T-cell (primary cell): ENCODE measurements around the gene TEX48. TPM values are rescaled to one million over a fixed set of nuclear protein-coding genes. Genes with fewer than 3 reads are reported as not detected.

Experiments used
- ATAC-seq, 4 experiments: fragments of 200-7000 bp in 3 of 4; fragments of 150-1000 bp in 1 of 4; cut with Tn5 transposase; replicated peaks in 1 of 4; 1 replicate in 3 of 4; 2 replicates in 1 of 4; pipeline ENCODE4 v1.10.0; 2021; ENCODE audit warnings: moderate library complexity in 3 of 4, mild to moderate bottlenecking in 2 of 4, moderate number of reproducible peaks in 1 of 4
- CTCF ChIA-PET, 2 donors: fragments of 300-600 bp; sonication (Branson Sonifier 250); formaldehyde crosslinking; loops; one replicate each; lab custom pipeline; 2022; ENCODE audit warnings: antibody characterized with exemption in 2 of 2; lab: Charles Lee
- POLR2A ChIA-PET, 2 donors: fragments of 300-600 bp; sonication (Branson Sonifier 250); formaldehyde crosslinking; loops; one replicate each; lab custom pipeline; 2022; ENCODE audit warnings: antibody characterized with exemption in 2 of 2; lab: Charles Lee
- DNase-seq, 35 experiments: peaks; one replicate each; pipeline versions ENCODE4 v3.0.0 to v3.0.0-alpha.2; 2013 to 2023
- H3K27ac ChIP-seq: one replicate; pipeline ENCODE4 v1.5.1; 2013; ENCODE audit warnings: low read length
- H3K27me3 ChIP-seq, 2 experiments: replicated peaks in 1 of 2; 1 replicate in 1 of 2; 2 replicates in 1 of 2; pipeline versions ENCODE4 v1.6.1 to v1.7.0; 2013; ENCODE audit warnings: low read length in 1 of 2, mixed read lengths in 1 of 2; ENCODE audit not compliant: control insufficient read depth in 2 of 2, insufficient read depth in 2 of 2; ENCODE audit errors: extremely low read depth in 1 of 2
- H3K36me3 ChIP-seq, 2 donors: 1 replicate in 1 of 2; 2 replicates in 1 of 2; pipeline versions ENCODE4 v1.6.1 to v1.7.0; 2013; ENCODE audit warnings: low read length in 1 of 2; ENCODE audit not compliant: control insufficient read depth in 2 of 2, insufficient read depth in 1 of 2; ENCODE audit errors: extremely low read depth in 1 of 2
- H3K4me1 ChIP-seq, 2 experiments: 1 replicate in 1 of 2; 2 replicates in 1 of 2; pipeline versions ENCODE4 v1.6.1 to v1.7.0; 2013; ENCODE audit warnings: low read length in 2 of 2, mixed read lengths in 1 of 2; ENCODE audit not compliant: insufficient read depth in 2 of 2, control insufficient read depth in 1 of 2; ENCODE audit errors: extremely low read depth in 1 of 2
- H3K4me3 ChIP-seq, 2 donors: 1 replicate in 1 of 2; 2 replicates in 1 of 2; pipeline versions ENCODE4 v1.5.1 to v1.7.0; 2013; ENCODE audit warnings: mild to moderate bottlenecking in 2 of 2, low read length in 1 of 2, moderate library complexity in 1 of 2; ENCODE audit not compliant: control insufficient read depth in 1 of 2; ENCODE audit errors: extremely low read depth in 1 of 2
- H3K9me3 ChIP-seq: 2 replicates; pipeline ENCODE4 v1.7.0; 2013
- H3K27ac Mint-ChIP-seq, 2 donors: one replicate each; pipeline ENCODE4 v1.8.0; 2020 to 2021; ENCODE audit warnings: mild to moderate bottlenecking in 2 of 2, mixed read lengths in 2 of 2
- H3K27me3 Mint-ChIP-seq, 2 donors: one replicate each; pipeline ENCODE4 v1.8.0; 2021 to 2022; ENCODE audit warnings: mixed read lengths in 2 of 2
- H3K36me3 Mint-ChIP-seq: one replicate; pipeline ENCODE4 v1.8.0; 2021; ENCODE audit warnings: mixed read lengths
- H3K4me1 Mint-ChIP-seq, 3 donors: one replicate each; pipeline ENCODE4 v1.8.0; 2020 to 2022; ENCODE audit warnings: mixed read lengths in 3 of 3, mild to moderate bottlenecking in 1 of 3
- H3K4me3 Mint-ChIP-seq, 3 donors: one replicate each; pipeline ENCODE4 v1.8.0; 2020 to 2022; ENCODE audit warnings: mild to moderate bottlenecking in 3 of 3, mixed read lengths in 3 of 3, moderate library complexity in 3 of 3
- H3K9me3 Mint-ChIP-seq, 3 donors: one replicate each; pipeline ENCODE4 v1.8.0; 2020 to 2022; ENCODE audit warnings: mixed read lengths in 3 of 3
- WGBS: methylation state at CpG from one replicate; pipeline ENCODE4 v1.1.5; 2013; ENCODE audit warnings: missing lambda C conversion rate; ENCODE audit not compliant: insufficient coverage; 5-methylcytosine and 5-hydroxymethylcytosine counted together
- total RNA-seq, 35 experiments: library from RNA in 6 of 35; stranded (reverse) in 6 of 35; fragments of 120-200 nt in 1 of 35; gene quantifications; one replicate each; pipeline versions ENCODE4 v1.2.1 to v1.2.4 and lab custom pipeline; 2013 to 2026

Gene TEX48
- total RNA-seq, 5 donors from 2014 or later (not counting 1 experiment from before 2014, with no cell fraction given) = 0.51 TPM; not detected in 4

DNA sequence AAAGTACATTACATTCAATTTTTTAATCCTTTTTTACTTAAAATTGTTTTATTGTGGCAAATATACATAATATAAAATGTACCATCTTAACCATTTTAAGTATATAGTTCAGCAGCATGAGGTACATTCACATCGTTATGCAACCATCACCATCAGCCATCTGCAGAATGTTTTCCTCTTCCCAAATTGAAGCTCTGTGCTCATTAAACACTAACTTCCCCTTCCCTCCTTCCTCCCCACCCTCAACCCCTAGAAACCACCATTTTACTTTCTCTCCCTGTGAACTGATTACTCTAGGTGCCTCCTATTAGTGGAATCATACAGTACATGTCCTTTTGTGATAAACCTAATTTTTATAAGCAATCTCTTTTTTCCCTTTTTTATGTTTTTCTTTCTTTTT, 40.0 kb downstream of the TEX48 start:
- H3K27me3 Mint-ChIP-seq = no peaks in the 10 kb centered on the region
- H3K36me3 ChIP-seq = peaks cover 12 to 45% of the 10 kb centered on the region in 2 donors
- no CpG with 5 or more reads among the region's 1 CpG for WGBS
- peak overlapping the region; percentile 12 to 23 for H3K27ac Mint-ChIP-seq
- no peak for ATAC-seq
- H3K27me3 ChIP-seq = no peaks in the 10 kb centered on the region
- ChIA-PET CTCF (interaction anchor here in 1 of 2 donors (2.0 kb wide), 1 partner anchor 11 kb away, joined by 5 read pairs; no protein-coding TSS in a partner anchor), POLR2A (no interaction called here)
- H3K36me3 Mint-ChIP-seq = peaks cover 64% of the 10 kb centered on the region
- H3K4me3 ChIP-seq = no peak overlapping the region
- no peaks in the 10 kb centered on the region for H3K9me3 ChIP-seq
- H3K4me1 Mint-ChIP-seq = no peaks in the 10 kb centered on the region
- H3K9me3 Mint-ChIP-seq = no peaks in the 10 kb centered on the region
- no peaks in the 10 kb centered on the region for H3K4me1 ChIP-seq
- no peak for DNase-seq
- H3K4me3 Mint-ChIP-seq = no peak overlapping the region
- no peak overlapping the region for H3K27ac ChIP-seq

DNA sequence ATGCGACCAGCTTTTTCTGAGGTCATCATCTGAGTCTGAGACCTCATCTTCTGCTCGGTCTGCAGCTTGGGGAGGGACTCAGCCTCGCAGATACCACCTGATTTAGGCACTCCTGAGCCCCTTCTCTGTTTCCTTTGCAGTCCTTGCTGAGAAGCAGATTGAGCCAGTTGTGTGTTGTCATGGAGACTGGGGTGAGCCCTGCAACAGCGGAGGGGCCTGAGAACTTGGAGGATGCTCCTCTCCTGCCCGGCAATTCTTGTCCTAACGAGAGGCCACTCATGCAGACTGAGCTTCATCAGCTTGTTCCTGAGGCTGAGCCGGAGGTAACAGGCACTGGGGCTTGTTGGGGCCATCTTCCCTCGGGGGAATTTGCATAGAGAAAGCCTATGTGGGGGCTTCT, 43.6 kb downstream of the TEX48 start:
- ChIA-PET POLR2A (no interaction called here), CTCF (interaction anchor here in 1 of 2 donors (1.0 kb wide), 1 partner anchor 187 kb away, joined by 4 read pairs; no protein-coding TSS in a partner anchor)
- Mint-ChIP-seq H3K9me3 (no peaks in the 10 kb centered on the region), H3K4me3 (no peak overlapping the region), H3K36me3 (peaks cover 58% of the 10 kb centered on the region), H3K27ac (peak overlapping the region in 1 of 2 donors; percentile 11), H3K27me3 (no peaks in the 10 kb centered on the region), H3K4me1 (no peaks in the 10 kb centered on the region)
- Histone ChIP-seq H3K4me1 (no peaks in the 10 kb centered on the region), H3K36me3 (peaks cover 9 to 37% of the 10 kb centered on the region in 2 donors), H3K27me3 (no peaks in the 10 kb centered on the region), H3K27ac (no peak overlapping the region), H3K4me3 (no peak overlapping the region), H3K9me3 (no peaks in the 10 kb centered on the region)
- ATAC-seq (no peak), DNase-seq (no peak)
- 97% methylated on average over 6 of the region's 8 CpGs for WGBS

DNA sequence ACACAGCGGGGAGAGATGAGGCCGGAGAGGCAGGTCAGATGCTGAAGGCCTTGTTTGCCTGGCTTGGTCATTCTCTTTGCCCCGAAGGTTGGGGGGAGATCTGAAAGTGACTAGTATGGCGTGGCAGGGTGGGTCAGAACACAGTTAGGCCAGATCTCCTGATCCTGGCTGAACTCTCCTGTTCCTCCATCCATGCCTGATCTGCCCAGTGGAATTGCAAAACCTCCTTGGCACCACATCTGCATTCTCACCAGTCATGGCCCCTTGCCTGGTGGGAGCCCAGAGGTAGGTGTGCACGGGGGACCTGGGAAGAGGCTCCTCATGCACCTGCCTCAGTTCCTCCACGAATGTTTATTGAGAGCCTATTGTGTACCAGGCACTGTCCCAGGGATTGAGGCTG, 47.6 kb downstream of the TEX48 start:
- H3K36me3 ChIP-seq = peaks cover 16 to 49% of the 10 kb centered on the region in 2 donors
- Mint-ChIP-seq H3K36me3 (peaks cover 70% of the 10 kb centered on the region), H3K27me3 (no peaks in the 10 kb centered on the region), H3K4me1 (no peaks in the 10 kb centered on the region), H3K4me3 (no peak overlapping the region), H3K9me3 (no peaks in the 10 kb centered on the region), H3K27ac (no peak overlapping the region)
- POLR2A ChIA-PET = no interaction called here
- CTCF ChIA-PET = no interaction called here
- no peaks in the 10 kb centered on the region for H3K9me3 ChIP-seq
- no peak overlapping the region for H3K4me3 ChIP-seq
- H3K27me3 ChIP-seq = no peaks in the 10 kb centered on the region
- DNase-seq (no peak), ATAC-seq (no peak)
- no peaks in the 10 kb centered on the region for H3K4me1 ChIP-seq
- H3K27ac ChIP-seq = no peak overlapping the region
- 98% methylated on average over 4 of the region's 6 CpGs for WGBS

DNA sequence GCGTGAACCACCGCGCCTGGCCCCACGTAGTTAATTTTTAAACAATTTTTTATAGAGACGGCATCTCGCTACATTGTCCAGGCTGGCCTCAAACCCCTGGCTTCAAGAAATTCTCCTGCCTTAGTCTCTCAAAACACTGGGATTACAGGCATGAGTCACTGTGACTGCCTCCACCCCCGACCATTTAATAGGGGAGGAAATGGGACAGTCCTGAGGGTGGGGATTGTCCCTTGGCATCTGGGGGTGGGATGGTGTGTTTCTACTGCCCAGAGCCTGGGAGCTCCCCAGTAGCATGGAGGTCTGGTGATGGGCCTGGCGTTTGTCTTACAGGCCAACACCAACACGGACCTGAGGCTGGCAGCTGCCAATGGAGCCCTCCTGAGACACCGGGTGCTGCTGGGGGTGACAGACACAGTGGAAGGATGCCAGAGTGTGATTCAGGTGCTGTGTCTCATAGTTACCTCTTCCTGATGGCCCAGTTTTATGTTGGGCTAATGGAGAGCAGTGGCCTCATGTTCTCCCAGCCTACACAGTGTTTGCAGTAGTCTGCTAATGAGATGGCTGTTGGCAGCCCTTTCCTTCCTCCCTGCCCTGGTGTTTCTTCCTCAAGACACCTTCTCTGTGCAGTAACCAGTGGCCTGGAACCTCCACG, 48.4 kb downstream of the TEX48 start:
- H3K27ac Mint-ChIP-seq = no peak overlapping the region
- no peaks in the 10 kb centered on the region for H3K9me3 Mint-ChIP-seq
- no peak for ATAC-seq
- H3K4me1 Mint-ChIP-seq = no peaks in the 10 kb centered on the region
- peaks cover 69% of the 10 kb centered on the region for H3K36me3 Mint-ChIP-seq
- H3K4me1 ChIP-seq = no peaks in the 10 kb centered on the region
- H3K4me3 ChIP-seq = no peak overlapping the region
- ChIA-PET POLR2A (no interaction called here), CTCF (no interaction called here)
- no peaks in the 10 kb centered on the region for H3K9me3 ChIP-seq
- DNase-seq = no peak
- 83% methylated on average over 4 of the region's 11 CpGs for WGBS
- peaks cover 16 to 54% of the 10 kb centered on the region in 2 donors for H3K36me3 ChIP-seq
- H3K27me3 ChIP-seq = no peaks in the 10 kb centered on the region
- no peaks in the 10 kb centered on the region for H3K27me3 Mint-ChIP-seq
- no peak overlapping the region for H3K27ac ChIP-seq
- H3K4me3 Mint-ChIP-seq = no peak overlapping the region

DNA sequence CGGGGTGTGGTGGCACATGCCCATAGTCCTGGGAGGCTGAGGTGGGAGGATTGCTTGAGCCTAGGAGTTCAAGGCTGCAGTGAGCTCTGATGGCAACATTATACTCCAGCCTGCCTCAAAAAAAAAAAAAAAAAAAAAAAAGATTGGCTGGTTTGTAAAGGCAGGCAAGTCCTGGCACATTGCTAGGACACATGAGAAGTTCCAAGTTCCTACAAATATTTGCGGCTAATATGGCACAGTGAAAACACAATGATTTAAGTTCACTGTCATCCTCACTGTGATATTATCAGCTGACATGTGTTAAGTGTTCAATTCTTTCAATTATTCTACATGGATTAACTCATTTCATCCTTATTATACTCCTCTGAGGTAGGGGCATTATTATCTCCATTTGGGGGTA, 50.8 kb downstream of the TEX48 start:
- Mint-ChIP-seq H3K9me3 (no peaks in the 10 kb centered on the region), H3K4me3 (no peak overlapping the region), H3K4me1 (no peaks in the 10 kb centered on the region), H3K27me3 (no peaks in the 10 kb centered on the region), H3K27ac (peak overlapping the region in 1 of 2 donors; percentile 17), H3K36me3 (peaks cover 68% of the 10 kb centered on the region)
- no peak for ATAC-seq
- ChIA-PET POLR2A (no interaction called here), CTCF (no interaction called here)
- Histone ChIP-seq H3K36me3 (peaks cover 16 to 72% of the 10 kb centered on the region in 2 donors), H3K4me1 (no peaks in the 10 kb centered on the region), H3K9me3 (no peaks in the 10 kb centered on the region), H3K27me3 (no peaks in the 10 kb centered on the region), H3K4me3 (no peak overlapping the region), H3K27ac (no peak overlapping the region)
- no CpG with 5 or more reads among the region's 2 CpGs for WGBS
- no peak for DNase-seq

DNA sequence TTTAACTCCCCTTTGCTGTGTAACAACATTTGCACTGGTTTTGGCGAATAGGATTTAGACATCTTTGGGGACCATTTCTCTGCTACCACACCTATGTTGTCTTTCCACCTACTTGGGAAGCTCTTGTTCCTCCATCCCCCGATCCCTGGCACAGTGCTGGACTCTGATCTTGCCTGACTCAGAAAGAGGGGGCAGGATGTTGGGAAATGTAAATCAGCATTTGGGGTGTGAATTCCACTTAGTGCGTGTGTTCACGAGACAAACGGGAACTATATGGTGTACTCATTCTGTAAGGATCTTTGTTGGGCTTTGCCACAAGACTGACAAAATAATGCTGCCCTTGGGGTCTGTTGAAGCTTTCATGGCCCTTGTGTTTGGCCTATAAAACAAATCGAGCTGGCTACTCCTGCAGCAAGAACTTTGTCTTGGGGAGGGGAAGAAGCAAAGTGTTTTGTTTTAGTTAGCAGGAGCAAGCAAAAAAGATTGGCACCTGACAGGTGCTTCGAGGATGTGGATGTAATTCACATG, 52.4 kb downstream of the TEX48 start:
- H3K4me3 ChIP-seq = no peak overlapping the region
- H3K9me3 ChIP-seq = no peaks in the 10 kb centered on the region
- Mint-ChIP-seq H3K4me1 (no peaks in the 10 kb centered on the region), H3K27me3 (no peaks in the 10 kb centered on the region), H3K36me3 (peaks cover 62% of the 10 kb centered on the region), H3K9me3 (no peaks in the 10 kb centered on the region), H3K4me3 (no peak overlapping the region), H3K27ac (no peak overlapping the region)
- ChIA-PET POLR2A (no interaction called here), CTCF (interaction anchor here in 1 of 2 donors (1.0 to 1.1 kb wide), 2 partner anchors 24 to 92 kb away, joined by 3 to 4 read pairs; no protein-coding TSS in a partner anchor)
- no peaks in the 10 kb centered on the region for H3K4me1 ChIP-seq
- ATAC-seq (no peak), DNase-seq (no peak)
- WGBS = 100% methylated on average over 5 of the region's 7 CpGs
- peaks cover 16 to 70% of the 10 kb centered on the region in 2 donors for H3K36me3 ChIP-seq
- no peaks in the 10 kb centered on the region for H3K27me3 ChIP-seq
- H3K27ac ChIP-seq = no peak overlapping the region
